ENCODE results near the gene KIAA1958. TPM values are rescaled to one million over a fixed set of nuclear protein-coding genes. Genes with fewer than 3 reads are reported as not detected.
A peak's percentile ranks its signal among the peaks of the same experiment; 100 is the strongest.

Gene KIAA1958
- total RNA-seq, 1 donor from 2014 or later, result 14.2 TPM

DNA sequence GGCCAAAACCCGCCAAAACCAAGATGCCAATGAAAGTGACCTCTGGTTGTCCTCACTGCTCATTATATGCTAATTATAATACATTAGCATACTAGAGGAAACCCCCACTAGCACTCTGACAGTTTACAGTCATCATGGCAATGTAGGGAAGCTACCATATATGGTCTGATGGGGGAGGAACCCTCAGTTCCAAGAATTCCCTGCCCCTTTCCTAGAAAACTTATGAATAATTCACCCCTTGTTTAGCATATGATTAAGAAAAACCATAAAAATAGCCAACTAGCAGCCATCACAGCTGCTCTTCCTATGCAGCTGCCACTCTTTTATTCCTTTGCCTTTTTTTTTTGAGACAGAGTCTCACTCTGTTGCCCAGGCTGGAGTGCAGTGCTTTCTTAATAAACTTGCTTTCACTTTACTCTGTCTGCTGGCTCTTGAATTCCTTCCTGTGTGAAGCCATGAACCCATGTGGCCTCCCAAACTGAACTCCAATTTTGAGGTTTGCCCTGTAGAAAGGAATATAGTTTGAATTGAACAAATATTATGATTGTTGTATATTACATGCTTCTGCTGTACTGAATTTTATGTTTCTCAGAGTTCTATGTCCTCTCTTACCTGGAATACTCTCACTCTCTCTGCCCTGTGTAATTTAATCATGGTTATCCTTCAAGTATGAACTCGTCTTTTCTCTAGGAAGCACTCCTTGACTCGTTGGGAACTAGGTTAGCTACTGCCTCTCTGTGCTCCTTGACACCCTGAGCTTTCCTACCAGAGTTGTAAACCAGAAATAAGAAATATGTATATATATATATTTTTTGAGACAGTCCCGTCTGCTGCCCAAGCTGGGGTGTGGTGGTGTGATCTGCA is 59.8 kb downstream of the KIAA1958 start:
- H3K27me3 ChIP-seq, result no peaks in the 10 kb centered on the region
- ATAC-seq (peak; percentile 24), DNase-seq (no peak)
- no peak overlapping the region for H3K4me3 ChIP-seq
- no peak for TF ChIP-seq CTCF (IDR thresholded peaks at IDR 0.05)
- no peaks in the 10 kb centered on the region for H3K4me1 ChIP-seq
- H3K27ac ChIP-seq, result no peak overlapping the region
- H3K9me3 ChIP-seq, result no peaks in the 10 kb centered on the region
- H3K36me3 ChIP-seq, result no peaks in the 10 kb centered on the region
- intact Hi-C loops (cut with DNase I), result no loop called here

DNA sequence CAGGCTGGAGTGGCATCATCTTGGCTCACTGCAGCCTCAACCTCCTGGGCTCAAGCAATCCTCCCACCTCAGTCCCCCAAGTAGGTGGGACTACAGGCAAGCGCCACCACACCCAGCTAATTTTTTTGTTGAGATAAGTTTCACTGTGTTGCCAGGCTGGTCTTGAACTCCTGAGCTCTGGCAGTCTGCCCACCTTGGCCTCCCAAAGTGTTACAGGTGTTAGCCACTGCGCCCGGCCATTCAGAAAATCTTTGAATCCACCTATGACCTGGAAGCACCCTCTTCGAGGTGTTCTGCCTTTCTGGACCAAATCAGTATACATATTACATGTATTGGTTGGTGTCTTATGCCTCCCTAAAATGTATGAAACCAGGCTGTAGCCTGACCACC is 61.4 kb downstream of the KIAA1958 start:
- no peaks in the 10 kb centered on the region for H3K9me3 ChIP-seq
- H3K4me1 ChIP-seq, result no peaks in the 10 kb centered on the region
- intact Hi-C loops (cut with DNase I), result no loop called here
- DNase-seq (no peak), ATAC-seq (no peak)
- TF ChIP-seq CTCF (IDR thresholded peaks at IDR 0.05), result no peak
- no peak overlapping the region for H3K27ac ChIP-seq
- no peaks in the 10 kb centered on the region for H3K27me3 ChIP-seq
- H3K36me3 ChIP-seq, result no peaks in the 10 kb centered on the region
- H3K4me3 ChIP-seq, result no peak overlapping the region

DNA sequence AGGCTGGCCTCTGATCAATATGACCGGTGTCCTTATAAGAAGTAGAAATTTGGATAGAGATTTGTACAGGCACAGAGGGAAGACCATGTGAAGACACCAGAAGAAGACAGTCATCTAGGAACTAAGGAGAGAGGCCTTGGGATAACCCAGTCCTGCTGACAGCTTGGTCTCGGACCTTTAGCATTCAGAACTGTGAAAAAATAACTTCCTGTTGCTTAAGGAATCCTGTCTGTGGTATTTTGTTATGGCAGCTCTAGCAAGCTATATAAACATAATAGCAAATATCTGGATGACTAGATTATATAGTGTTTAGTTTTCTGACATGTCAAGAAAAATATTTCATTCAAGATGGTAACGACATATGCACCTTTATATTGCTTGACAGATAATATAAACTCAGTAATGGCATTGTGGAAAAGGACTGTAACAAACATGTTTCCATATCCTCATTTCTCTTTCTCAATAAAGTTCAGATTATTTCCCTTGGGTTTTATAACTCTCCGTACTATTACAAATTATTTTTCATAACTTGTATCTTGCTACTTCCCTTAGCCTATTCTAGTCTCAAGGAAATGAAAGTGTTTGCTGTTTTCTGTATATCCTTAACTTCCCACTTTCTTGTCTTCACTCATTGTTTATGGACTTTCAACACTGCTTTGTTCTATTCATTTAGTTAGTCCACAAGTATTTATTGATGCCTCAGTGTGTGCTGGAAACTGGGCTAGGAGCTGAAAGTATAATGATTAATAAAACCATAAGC is 62.4 kb downstream of the KIAA1958 start:
- no peaks in the 10 kb centered on the region for H3K27me3 ChIP-seq
- no peak for TF ChIP-seq CTCF (IDR thresholded peaks at IDR 0.05)
- DNase-seq, result no peak
- no peaks in the 10 kb centered on the region for H3K4me1 ChIP-seq
- no peak overlapping the region for H3K4me3 ChIP-seq
- no peaks in the 10 kb centered on the region for H3K36me3 ChIP-seq
- intact Hi-C loops (cut with DNase I), result no loop called here
- no peak overlapping the region for H3K27ac ChIP-seq
- no peaks in the 10 kb centered on the region for H3K9me3 ChIP-seq
- ATAC-seq, result peak; percentile 35

- no peak for DNase-seq
- ATAC-seq, result no peak
- intact Hi-C loops (cut with DNase I), result no loop called here
These were observed 63.9 kb downstream of the KIAA1958 start for GRCh38 chr9:112550531-112550930.

DNA sequence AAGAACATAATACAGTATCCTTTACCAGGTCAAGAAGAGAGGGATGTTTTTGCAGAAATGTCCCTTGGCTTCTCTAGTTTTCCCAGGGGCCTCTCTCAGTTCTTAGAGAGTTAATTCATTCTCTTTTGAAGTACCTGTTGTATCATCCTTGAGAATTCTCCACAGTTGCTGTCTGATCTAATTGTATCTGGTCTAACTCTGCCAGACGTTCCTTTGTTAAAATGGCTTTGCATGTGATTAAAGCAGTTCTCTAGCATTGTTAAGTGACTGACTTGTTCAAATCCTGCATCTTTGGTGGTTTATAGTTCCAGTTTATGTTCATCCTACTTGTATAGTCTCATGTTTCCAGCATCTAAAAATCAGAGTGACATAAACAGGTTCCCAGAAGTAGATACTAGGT is 65.0 kb downstream of the KIAA1958 start:
- no peaks in the 10 kb centered on the region for H3K36me3 ChIP-seq
- intact Hi-C loops (cut with DNase I), result no loop called here
- H3K4me3 ChIP-seq, result no peak overlapping the region
- DNase-seq, result no peak
- H3K9me3 ChIP-seq, result no peaks in the 10 kb centered on the region
- ATAC-seq, result no peak
- H3K27ac ChIP-seq, result no peak overlapping the region
- no peak for TF ChIP-seq CTCF (IDR thresholded peaks at IDR 0.05)
- H3K4me1 ChIP-seq, result no peaks in the 10 kb centered on the region
- H3K27me3 ChIP-seq, result no peaks in the 10 kb centered on the region

More at GRCh38 chr9:112550531-112550930, 63.9 kb downstream of the KIAA1958 start:
- Histone ChIP-seq H3K27ac (no peak overlapping the region), H3K4me1 (no peaks in the 10 kb centered on the region), H3K4me3 (no peak overlapping the region), H3K36me3 (no peaks in the 10 kb centered on the region), H3K9me3 (no peaks in the 10 kb centered on the region), H3K27me3 (no peaks in the 10 kb centered on the region)
- no peak for TF ChIP-seq CTCF (IDR thresholded peaks at IDR 0.05)
